WTC11 (cell line): ENCODE results near the gene NDUFB3. TPM values are rescaled to one million over a fixed set of nuclear protein-coding genes. Genes with fewer than 3 reads are reported as not detected.
A peak's percentile ranks its signal among the peaks of the same experiment; 100 is the strongest.

Experiments used
- ATAC-seq: fragments of 200-7000 bp; cut with Tn5 transposase; 2 replicates; pipeline ENCODE4 v1.10.0; 2021; ENCODE audit warnings: mild to moderate bottlenecking, moderate library complexity
- CTCF ChIA-PET: fragments of 300-600 bp; sonication (Branson Sonifier 250); formaldehyde crosslinking; loops from one replicate; lab custom pipeline; 2021; ENCODE audit warnings: antibody characterized with exemption; lab: Charles Lee
- POLR2A ChIA-PET: fragments of 350-600 bp; sonication (Branson Sonifier 250); formaldehyde crosslinking; loops from one replicate; lab custom pipeline; 2021; ENCODE audit warnings: antibody characterized with exemption; lab: Charles Lee
- DNase-seq: peaks from one replicate; pipeline ENCODE4 v3.0.0; 2021; ENCODE audit warnings: low spot score
- H3K27ac Mint-ChIP-seq: 2 replicates; pipeline ENCODE4 v1.8.0; 2021; ENCODE audit warnings: mixed read lengths
- H3K27me3 Mint-ChIP-seq: 2 replicates; pipeline ENCODE4 v1.8.0; 2021; ENCODE audit warnings: low read depth, mild to moderate bottlenecking, moderate library complexity, mixed read lengths
- H3K36me3 Mint-ChIP-seq: 2 replicates; pipeline ENCODE4 v1.8.0; 2021; ENCODE audit warnings: mixed read lengths
- H3K4me1 Mint-ChIP-seq: 2 replicates; pipeline ENCODE4 v1.8.0; 2022; ENCODE audit warnings: mixed read lengths
- H3K4me3 Mint-ChIP-seq: 2 replicates; pipeline ENCODE4 v1.8.0; 2021; ENCODE audit warnings: mild to moderate bottlenecking, moderate library complexity, mixed read lengths
- H3K9me3 Mint-ChIP-seq: 2 replicates; pipeline ENCODE4 v1.8.0; 2021; ENCODE audit warnings: mixed read lengths
- ATF1 ChIP-seq: sonication (generic); formaldehyde crosslinking; IDR thresholded peaks from 2 replicates; pipeline ENCODE4 v1.8.1; 2023; ENCODE audit warnings: mild to moderate bottlenecking, moderate library complexity, missing genetic modification reagents
- GABPB1 ChIP-seq: sonication (generic); formaldehyde crosslinking; IDR thresholded peaks from 2 replicates; pipeline ENCODE4 v1.8.1; 2023; ENCODE audit warnings: mild to moderate bottlenecking, missing genetic modification reagents
- MYBL2 ChIP-seq: sonication (generic); formaldehyde crosslinking; IDR thresholded peaks from 2 replicates; pipeline ENCODE4 v1.8.1; 2023; ENCODE audit warnings: mild to moderate bottlenecking, moderate library complexity, missing genetic modification reagents
- RORB ChIP-seq: fragments of 250-450 bp; sonication (Bioruptor Pico); IDR thresholded peaks from 2 replicates; pipeline ENCODE4 v1.9.0; 2021; ENCODE audit warnings: mild to moderate bottlenecking
- total RNA-seq: library from RNA; stranded (reverse); gene quantifications from 3 replicates; pipeline ENCODE4 v1.2.3, GENCODE V29; 2021
- TF ChIP-seq, protein P1 (sequence below): sonication (generic); formaldehyde crosslinking; IDR thresholded peaks from 2 replicates; pipeline ENCODE4 v1.8.1; 2023; ENCODE audit warnings: mild to moderate bottlenecking, missing genetic modification reagents, borderline replicate concordance
- TF ChIP-seq, protein P2 (sequence below): sonication (generic); formaldehyde crosslinking; IDR thresholded peaks from 2 replicates; pipeline ENCODE4 v1.8.1; 2022; ENCODE audit warnings: mild to moderate bottlenecking, missing genetic modification reagents, moderate library complexity, borderline replicate concordance
- TF ChIP-seq, protein P3 (sequence below): sonication (generic); formaldehyde crosslinking; IDR thresholded peaks from 2 replicates; pipeline ENCODE4 v1.8.0; 2022; ENCODE audit warnings: mild to moderate bottlenecking, missing genetic modification reagents
- TF ChIP-seq, protein P4 (sequence below): sonication (generic); formaldehyde crosslinking; IDR thresholded peaks from 2 replicates; pipeline ENCODE4 v1.8.1; 2022; ENCODE audit warnings: mild to moderate bottlenecking, moderate library complexity, missing genetic modification reagents
- TF ChIP-seq, protein P5 (sequence below): fragments of 250-450 bp; sonication (Bioruptor Pico); IDR thresholded peaks from 2 replicates; pipeline ENCODE4 v2.1.2; 2022; ENCODE audit warnings: mild to moderate bottlenecking, moderate library complexity
- TF ChIP-seq, protein P6 (sequence below): sonication (generic); formaldehyde crosslinking; IDR thresholded peaks from 2 replicates; pipeline ENCODE4 v1.8.0; 2022; ENCODE audit warnings: mild to moderate bottlenecking, missing genetic modification reagents
- TF ChIP-seq, protein P7 (sequence below): sonication (generic); formaldehyde crosslinking; IDR thresholded peaks from 2 replicates; pipeline ENCODE4 v1.8.0; 2022; ENCODE audit warnings: missing genetic modification reagents
- TF ChIP-seq, protein P8 (sequence below): sonication (generic); formaldehyde crosslinking; IDR thresholded peaks from 2 replicates; pipeline ENCODE4 v1.8.0; 2023; ENCODE audit warnings: missing genetic modification reagents, mild to moderate bottlenecking, borderline replicate concordance

The NDUFB3 gene
- total RNA-seq, 1 experiment from 2014 or later, result 66.8 TPM

DNA sequence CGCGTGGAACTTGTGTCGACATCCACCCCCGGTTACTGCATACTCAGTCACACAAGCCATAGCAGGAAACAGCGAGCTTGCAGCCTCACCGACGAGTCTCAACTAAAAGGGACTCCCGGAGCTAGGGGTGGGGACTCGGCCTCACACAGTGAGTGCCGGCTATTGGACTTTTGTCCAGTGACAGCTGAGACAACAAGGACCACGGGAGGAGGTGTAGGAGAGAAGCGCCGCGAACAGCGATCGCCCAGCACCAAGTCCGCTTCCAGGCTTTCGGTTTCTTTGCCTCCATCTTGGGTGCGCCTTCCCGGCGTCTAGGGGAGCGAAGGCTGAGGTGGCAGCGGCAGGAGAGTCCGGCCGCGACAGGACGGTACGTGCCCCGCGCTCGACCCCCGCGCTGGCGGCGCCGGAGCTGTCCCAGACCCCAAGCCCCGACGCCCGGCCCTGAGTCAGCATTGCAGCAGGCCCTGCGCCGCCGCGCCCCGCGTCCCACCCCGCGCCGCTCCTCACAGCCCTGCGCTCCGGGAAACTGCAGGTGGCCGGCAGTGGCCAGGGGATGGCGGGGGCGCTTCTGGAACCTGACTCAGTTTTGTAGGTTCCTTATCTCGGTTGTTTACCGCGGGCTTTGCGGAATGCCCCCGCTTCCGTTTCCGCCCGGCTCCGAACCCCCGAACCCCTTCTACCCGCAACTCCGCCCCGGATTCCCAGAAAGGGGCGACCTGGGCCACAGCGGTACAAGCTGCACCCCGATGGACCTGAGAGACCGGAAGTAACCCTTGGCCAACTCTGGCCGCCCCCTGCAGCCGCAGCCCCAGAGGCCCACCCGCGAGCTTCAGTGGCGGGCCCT lies 44.5 kb downstream of the NDUFB3 start, which contains the start of gene CFLAR (continued):
- TF ChIP-seq, protein P1, sequence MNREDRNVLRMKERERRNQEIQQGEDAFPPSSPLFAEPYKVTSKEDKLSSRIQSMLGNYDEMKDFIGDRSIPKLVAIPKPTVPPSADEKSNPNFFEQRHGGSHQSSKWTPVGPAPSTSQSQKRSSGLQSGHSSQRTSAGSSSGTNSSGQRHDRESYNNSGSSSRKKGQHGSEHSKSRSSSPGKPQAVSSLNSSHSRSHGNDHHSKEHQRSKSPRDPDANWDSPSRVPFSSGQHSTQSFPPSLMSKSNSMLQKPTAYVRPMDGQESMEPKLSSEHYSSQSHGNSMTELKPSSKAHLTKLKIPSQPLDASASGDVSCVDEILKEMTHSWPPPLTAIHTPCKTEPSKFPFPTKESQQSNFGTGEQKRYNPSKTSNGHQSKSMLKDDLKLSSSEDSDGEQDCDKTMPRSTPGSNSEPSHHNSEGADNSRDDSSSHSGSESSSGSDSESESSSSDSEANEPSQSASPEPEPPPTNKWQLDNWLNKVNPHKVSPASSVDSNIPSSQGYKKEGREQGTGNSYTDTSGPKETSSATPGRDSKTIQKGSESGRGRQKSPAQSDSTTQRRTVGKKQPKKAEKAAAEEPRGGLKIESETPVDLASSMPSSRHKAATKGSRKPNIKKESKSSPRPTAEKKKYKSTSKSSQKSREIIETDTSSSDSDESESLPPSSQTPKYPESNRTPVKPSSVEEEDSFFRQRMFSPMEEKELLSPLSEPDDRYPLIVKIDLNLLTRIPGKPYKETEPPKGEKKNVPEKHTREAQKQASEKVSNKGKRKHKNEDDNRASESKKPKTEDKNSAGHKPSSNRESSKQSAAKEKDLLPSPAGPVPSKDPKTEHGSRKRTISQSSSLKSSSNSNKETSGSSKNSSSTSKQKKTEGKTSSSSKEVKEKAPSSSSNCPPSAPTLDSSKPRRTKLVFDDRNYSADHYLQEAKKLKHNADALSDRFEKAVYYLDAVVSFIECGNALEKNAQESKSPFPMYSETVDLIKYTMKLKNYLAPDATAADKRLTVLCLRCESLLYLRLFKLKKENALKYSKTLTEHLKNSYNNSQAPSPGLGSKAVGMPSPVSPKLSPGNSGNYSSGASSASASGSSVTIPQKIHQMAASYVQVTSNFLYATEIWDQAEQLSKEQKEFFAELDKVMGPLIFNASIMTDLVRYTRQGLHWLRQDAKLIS (CRISPR knock-in tag), result 0 out of 2 replicates have a peak, but pooled peaks have one; percentile 31
- peak; percentile 69; the same call in 1 of the 2 replicates for TF ChIP-seq GABPB1 (CRISPR knock-in tag)
- TF ChIP-seq MYBL2, result peak; percentile 65; the same call in 1 of the 2 replicates
- TF ChIP-seq, protein P2, sequence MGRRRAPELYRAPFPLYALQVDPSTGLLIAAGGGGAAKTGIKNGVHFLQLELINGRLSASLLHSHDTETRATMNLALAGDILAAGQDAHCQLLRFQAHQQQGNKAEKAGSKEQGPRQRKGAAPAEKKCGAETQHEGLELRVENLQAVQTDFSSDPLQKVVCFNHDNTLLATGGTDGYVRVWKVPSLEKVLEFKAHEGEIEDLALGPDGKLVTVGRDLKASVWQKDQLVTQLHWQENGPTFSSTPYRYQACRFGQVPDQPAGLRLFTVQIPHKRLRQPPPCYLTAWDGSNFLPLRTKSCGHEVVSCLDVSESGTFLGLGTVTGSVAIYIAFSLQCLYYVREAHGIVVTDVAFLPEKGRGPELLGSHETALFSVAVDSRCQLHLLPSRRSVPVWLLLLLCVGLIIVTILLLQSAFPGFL (CRISPR knock-in tag), result 0 out of 2 replicates have a peak, but pooled peaks have one; percentile 5
- TF ChIP-seq, protein P3, sequence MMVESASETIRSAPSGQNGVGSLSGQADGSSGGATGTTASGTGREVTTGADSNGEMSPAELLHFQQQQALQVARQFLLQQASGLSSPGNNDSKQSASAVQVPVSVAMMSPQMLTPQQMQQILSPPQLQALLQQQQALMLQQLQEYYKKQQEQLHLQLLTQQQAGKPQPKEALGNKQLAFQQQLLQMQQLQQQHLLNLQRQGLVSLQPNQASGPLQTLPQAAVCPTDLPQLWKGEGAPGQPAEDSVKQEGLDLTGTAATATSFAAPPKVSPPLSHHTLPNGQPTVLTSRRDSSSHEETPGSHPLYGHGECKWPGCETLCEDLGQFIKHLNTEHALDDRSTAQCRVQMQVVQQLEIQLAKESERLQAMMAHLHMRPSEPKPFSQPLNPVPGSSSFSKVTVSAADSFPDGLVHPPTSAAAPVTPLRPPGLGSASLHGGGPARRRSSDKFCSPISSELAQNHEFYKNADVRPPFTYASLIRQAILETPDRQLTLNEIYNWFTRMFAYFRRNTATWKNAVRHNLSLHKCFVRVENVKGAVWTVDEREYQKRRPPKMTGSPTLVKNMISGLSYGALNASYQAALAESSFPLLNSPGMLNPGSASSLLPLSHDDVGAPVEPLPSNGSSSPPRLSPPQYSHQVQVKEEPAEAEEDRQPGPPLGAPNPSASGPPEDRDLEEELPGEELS, result peak; percentile 83

DNA sequence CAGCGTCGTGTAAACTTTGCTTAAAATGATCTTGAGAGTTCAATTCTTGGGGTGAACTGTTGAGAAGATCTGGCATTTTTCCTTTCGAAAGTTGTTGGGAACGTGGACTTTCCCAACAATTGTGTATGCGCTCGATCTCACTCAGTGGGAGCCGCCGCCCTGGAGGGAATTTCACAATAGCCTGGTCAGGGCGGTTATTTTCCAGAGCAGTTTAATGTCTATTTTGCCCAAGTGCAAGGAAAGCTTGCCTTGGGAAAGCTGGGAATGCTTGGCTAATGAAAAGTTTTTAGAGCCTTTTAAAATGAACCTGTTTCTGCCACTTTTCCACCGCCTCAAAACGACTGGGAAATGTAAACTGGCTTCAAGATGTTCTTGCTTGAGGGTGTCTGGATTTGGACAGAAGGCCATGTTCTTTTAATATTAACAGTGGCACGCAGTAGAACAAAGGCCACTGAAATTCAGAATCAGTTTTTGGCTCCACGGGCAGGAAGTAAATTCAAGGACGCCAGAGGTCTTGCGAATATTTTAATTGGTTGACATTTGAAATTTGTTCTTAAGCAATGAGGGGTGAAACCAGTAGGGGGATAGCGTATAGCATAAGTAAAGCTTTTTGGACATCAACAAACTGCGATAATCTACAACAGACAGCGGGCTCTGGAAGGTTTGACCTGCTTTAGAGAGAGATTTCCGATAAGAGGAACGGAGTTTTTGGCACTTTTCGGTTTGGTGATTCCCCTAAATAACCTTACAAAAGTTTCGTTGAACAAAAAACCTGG lies 45.3 kb downstream of the NDUFB3 start:
- ATAC-seq, result no peak
- Mint-ChIP-seq H3K27me3 (peaks cover 4% of the 10 kb centered on the region; the same call in 1 of the 2 replicates), H3K9me3 (no peaks in the 10 kb centered on the region), H3K27ac (peak overlapping the region; percentile 93), H3K4me1 (peaks cover 43% of the 10 kb centered on the region), H3K36me3 (no peaks in the 10 kb centered on the region), H3K4me3 (peak overlapping the region; percentile 88)
- ChIA-PET CTCF (interaction anchor here (0.6 to 2.9 kb wide), 7 partner anchors 20 to 153 kb away, joined by 3 to 16 read pairs (median 6); partner anchors contain the start of gene ORC2), POLR2A (interaction anchor here (0.6 to 1.5 kb wide), 5 partner anchors 36 to 228 kb away, joined by 3 to 5 read pairs (median 3); partner anchors contain the start of genes NIF3L1, ORC2 and PPIL3)
- no peak for DNase-seq
- TF ChIP-seq, protein P4, sequence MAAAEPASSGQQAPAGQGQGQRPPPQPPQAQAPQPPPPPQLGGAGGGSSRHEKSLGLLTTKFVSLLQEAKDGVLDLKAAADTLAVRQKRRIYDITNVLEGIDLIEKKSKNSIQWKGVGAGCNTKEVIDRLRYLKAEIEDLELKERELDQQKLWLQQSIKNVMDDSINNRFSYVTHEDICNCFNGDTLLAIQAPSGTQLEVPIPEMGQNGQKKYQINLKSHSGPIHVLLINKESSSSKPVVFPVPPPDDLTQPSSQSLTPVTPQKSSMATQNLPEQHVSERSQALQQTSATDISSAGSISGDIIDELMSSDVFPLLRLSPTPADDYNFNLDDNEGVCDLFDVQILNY (CRISPR knock-in tag), result no peak
- TF ChIP-seq, protein P5, sequence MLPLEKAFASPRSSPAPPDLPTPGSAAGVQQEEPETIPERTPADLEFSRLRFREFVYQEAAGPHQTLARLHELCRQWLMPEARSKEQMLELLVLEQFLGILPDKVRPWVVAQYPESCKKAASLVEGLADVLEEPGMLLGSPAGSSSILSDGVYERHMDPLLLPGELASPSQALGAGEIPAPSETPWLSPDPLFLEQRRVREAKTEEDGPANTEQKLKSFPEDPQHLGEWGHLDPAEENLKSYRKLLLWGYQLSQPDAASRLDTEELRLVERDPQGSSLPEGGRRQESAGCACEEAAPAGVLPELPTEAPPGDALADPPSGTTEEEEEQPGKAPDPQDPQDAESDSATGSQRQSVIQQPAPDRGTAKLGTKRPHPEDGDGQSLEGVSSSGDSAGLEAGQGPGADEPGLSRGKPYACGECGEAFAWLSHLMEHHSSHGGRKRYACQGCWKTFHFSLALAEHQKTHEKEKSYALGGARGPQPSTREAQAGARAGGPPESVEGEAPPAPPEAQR (CRISPR knock-in tag), result no peak
- TF ChIP-seq, protein P6, sequence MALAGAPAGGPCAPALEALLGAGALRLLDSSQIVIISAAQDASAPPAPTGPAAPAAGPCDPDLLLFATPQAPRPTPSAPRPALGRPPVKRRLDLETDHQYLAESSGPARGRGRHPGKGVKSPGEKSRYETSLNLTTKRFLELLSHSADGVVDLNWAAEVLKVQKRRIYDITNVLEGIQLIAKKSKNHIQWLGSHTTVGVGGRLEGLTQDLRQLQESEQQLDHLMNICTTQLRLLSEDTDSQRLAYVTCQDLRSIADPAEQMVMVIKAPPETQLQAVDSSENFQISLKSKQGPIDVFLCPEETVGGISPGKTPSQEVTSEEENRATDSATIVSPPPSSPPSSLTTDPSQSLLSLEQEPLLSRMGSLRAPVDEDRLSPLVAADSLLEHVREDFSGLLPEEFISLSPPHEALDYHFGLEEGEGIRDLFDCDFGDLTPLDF (CRISPR knock-in tag), result no peak
- TF ChIP-seq, protein P7, sequence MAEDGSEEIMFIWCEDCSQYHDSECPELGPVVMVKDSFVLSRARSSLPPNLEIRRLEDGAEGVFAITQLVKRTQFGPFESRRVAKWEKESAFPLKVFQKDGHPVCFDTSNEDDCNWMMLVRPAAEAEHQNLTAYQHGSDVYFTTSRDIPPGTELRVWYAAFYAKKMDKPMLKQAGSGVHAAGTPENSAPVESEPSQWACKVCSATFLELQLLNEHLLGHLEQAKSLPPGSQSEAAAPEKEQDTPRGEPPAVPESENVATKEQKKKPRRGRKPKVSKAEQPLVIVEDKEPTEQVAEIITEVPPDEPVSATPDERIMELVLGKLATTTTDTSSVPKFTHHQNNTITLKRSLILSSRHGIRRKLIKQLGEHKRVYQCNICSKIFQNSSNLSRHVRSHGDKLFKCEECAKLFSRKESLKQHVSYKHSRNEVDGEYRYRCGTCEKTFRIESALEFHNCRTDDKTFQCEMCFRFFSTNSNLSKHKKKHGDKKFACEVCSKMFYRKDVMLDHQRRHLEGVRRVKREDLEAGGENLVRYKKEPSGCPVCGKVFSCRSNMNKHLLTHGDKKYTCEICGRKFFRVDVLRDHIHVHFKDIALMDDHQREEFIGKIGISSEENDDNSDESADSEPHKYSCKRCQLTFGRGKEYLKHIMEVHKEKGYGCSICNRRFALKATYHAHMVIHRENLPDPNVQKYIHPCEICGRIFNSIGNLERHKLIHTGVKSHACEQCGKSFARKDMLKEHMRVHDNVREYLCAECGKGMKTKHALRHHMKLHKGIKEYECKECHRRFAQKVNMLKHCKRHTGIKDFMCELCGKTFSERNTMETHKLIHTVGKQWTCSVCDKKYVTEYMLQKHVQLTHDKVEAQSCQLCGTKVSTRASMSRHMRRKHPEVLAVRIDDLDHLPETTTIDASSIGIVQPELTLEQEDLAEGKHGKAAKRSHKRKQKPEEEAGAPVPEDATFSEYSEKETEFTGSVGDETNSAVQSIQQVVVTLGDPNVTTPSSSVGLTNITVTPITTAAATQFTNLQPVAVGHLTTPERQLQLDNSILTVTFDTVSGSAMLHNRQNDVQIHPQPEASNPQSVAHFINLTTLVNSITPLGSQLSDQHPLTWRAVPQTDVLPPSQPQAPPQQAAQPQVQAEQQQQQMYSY (CRISPR knock-in tag), result no peak
- TF ChIP-seq ATF1 (CRISPR knock-in tag) (no peak), RORB (no peak)
- TF ChIP-seq, protein P8, sequence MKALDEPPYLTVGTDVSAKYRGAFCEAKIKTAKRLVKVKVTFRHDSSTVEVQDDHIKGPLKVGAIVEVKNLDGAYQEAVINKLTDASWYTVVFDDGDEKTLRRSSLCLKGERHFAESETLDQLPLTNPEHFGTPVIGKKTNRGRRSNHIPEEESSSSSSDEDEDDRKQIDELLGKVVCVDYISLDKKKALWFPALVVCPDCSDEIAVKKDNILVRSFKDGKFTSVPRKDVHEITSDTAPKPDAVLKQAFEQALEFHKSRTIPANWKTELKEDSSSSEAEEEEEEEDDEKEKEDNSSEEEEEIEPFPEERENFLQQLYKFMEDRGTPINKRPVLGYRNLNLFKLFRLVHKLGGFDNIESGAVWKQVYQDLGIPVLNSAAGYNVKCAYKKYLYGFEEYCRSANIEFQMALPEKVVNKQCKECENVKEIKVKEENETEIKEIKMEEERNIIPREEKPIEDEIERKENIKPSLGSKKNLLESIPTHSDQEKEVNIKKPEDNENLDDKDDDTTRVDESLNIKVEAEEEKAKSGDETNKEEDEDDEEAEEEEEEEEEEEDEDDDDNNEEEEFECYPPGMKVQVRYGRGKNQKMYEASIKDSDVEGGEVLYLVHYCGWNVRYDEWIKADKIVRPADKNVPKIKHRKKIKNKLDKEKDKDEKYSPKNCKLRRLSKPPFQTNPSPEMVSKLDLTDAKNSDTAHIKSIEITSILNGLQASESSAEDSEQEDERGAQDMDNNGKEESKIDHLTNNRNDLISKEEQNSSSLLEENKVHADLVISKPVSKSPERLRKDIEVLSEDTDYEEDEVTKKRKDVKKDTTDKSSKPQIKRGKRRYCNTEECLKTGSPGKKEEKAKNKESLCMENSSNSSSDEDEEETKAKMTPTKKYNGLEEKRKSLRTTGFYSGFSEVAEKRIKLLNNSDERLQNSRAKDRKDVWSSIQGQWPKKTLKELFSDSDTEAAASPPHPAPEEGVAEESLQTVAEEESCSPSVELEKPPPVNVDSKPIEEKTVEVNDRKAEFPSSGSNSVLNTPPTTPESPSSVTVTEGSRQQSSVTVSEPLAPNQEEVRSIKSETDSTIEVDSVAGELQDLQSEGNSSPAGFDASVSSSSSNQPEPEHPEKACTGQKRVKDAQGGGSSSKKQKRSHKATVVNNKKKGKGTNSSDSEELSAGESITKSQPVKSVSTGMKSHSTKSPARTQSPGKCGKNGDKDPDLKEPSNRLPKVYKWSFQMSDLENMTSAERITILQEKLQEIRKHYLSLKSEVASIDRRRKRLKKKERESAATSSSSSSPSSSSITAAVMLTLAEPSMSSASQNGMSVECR, result no peak
